Pancreas (tissue), 10 donors: ENCODE results near the gene ARHGEF40. TPM values are rescaled to one million over a fixed set of nuclear protein-coding genes. Genes with fewer than 3 reads are reported as not detected.

Experiments used
- ATAC-seq, 4 donors: fragments of 200-7000 bp; cut with Tn5 transposase; one replicate each; pipeline versions ENCODE4 v1.8.0 to v1.9.1; 2020; ENCODE audit warnings: mild to moderate bottlenecking in 4 of 4, moderate library complexity in 4 of 4
- DNase-seq, 6 donors: peaks; one replicate each; pipeline ENCODE4 v3.0.0-alpha.2; 2020
- FAIRE-seq: peaks from 2 replicates; lab custom pipeline; 2012; peaks lifted over from hg19 to GRCh38; lab: Jason Lieb, UNC
- H3K27ac ChIP-seq, 4 donors: fragments of 200-600 bp; sonication (generic); 1 replicate in 3 of 4; 2 replicates in 1 of 4; pipeline versions ENCODE4 v1.5.0 to v1.8.0; 2020
- H3K27me3 ChIP-seq, 4 donors: fragments of 200-600 bp; one replicate each; pipeline ENCODE4 v1.8.0; 2021
- H3K36me3 ChIP-seq, 3 donors: fragments of 200-600 bp; sonication (generic) in 1 of 3; one replicate each; pipeline versions ENCODE4 v1.5.0 to v1.8.0; 2020 to 2021
- H3K4me1 ChIP-seq, 3 donors: fragments of 200-600 bp; one replicate each; pipeline ENCODE4 v1.8.0; 2021
- H3K4me3 ChIP-seq, 4 donors: fragments of 200-600 bp; sonication (generic) in 2 of 4; one replicate each; pipeline versions ENCODE4 v1.5.0 to v1.8.0; 2020 to 2021
- H3K9me3 ChIP-seq, 4 donors: fragments of 200-600 bp; one replicate each; pipeline ENCODE4 v1.8.0; 2021
- WGBS, 2 donors: extraction: QIAGEN DNeasy Blood & Tissue Kit; methylation state at CpG; one replicate each; pipeline ENCODE4 v1.1.7; 2013; 5-methylcytosine and 5-hydroxymethylcytosine counted together
- intact Hi-C, 3 donors: fragments of 100-400 bp; cut with DNase I; formaldehyde crosslinking; loops; one replicate each; pipeline versions ENCODE4 v1.11.1 to v1.14.2; 2022
- polyA plus RNA-seq, 2 donors: library from polyadenylated mRNA; stranded (reverse); fragments of 200-250 nt; gene quantifications; one replicate each; pipeline ENCODE4 v1.2.3, GENCODE V29; 2013
- total RNA-seq, 6 donors: library from RNA; stranded (reverse); fragmentation: NEBNext Ultra II Directional in 4 of 6; extraction: Animal tissue kit (Norgen Biotek cat#: 25700) in 4 of 6; gene quantifications; one replicate each; pipeline versions ENCODE4 v1.2.1 to v1.2.4, GENCODE V29; 2021 to 2023
- TF ChIP-seq, protein P1 (sequence below), 4 donors: fragments of 200-600 bp; sonication (generic) in 3 of 4; IDR thresholded peaks; one replicate each; pipeline versions ENCODE4 v1.5.0 to v1.8.0; 2021; ENCODE audit warnings: antibody characterized with exemption in 4 of 4
- donor health status: healthy with polysubstance abuse.
- donor health status: DM: no; HTN: no; CAD: no; lungs with moderate emphysema.
- donor health status: DM: no; HTN: no; CAD: no.
- donor health status: control.
- donor health status: control.
- donor health status: Bipolar disorder and iron deficiency.
- donor health status: DM: yes; HTN: yes; CAD: no.
- donor health status: DM: no; HTN: no; CAD: no.
- donor health status: DM: no; HTN: no; CAD: no.
- donor health status: DM: yes; HTN: yes; CAD: no.

The ARHGEF40 gene
- total and polyA plus RNA-seq, 8 donors, result 24.5 to 77.0 (median 43.8) TPM

DNA sequence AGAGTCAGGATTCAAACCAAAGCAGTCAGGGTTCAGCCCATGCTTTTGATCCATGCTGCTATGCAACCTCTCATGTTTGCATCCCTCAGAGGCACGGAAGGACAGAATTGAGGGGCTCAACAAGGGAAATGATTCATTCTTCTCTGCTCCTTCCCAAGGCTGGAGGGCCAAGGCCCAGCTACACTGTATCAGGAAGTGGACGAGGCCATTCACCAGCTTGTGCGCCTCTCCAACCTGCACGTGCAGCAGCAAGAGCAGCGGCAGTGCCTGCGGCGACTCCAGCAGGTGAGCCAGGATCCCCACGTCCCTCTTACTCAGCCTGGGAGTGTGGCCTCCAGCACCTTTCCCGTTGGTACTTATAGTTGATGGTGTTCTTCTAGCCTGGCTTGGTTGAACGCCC lies 8.6 kb downstream of the ARHGEF40 start:
- intact Hi-C loops, result no loop called here
- Histone ChIP-seq H3K27ac (no peak overlapping the region), H3K4me3 (no peak overlapping the region), H3K9me3 (no peaks in the 10 kb centered on the region), H3K27me3 (no peaks in the 10 kb centered on the region), H3K36me3 (peaks cover 0 to 66% (median 11%) of the 10 kb centered on the region in 3 donors), H3K4me1 (no peaks in the 10 kb centered on the region)
- FAIRE-seq (no peak), ATAC-seq (no peak), DNase-seq (no peak)
- TF ChIP-seq, protein P1, sequence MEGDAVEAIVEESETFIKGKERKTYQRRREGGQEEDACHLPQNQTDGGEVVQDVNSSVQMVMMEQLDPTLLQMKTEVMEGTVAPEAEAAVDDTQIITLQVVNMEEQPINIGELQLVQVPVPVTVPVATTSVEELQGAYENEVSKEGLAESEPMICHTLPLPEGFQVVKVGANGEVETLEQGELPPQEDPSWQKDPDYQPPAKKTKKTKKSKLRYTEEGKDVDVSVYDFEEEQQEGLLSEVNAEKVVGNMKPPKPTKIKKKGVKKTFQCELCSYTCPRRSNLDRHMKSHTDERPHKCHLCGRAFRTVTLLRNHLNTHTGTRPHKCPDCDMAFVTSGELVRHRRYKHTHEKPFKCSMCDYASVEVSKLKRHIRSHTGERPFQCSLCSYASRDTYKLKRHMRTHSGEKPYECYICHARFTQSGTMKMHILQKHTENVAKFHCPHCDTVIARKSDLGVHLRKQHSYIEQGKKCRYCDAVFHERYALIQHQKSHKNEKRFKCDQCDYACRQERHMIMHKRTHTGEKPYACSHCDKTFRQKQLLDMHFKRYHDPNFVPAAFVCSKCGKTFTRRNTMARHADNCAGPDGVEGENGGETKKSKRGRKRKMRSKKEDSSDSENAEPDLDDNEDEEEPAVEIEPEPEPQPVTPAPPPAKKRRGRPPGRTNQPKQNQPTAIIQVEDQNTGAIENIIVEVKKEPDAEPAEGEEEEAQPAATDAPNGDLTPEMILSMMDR (IDR thresholded peaks at IDR 0.05), result no peak
- 85 to 86% methylated on average over 10 of the region's 10 CpGs for WGBS, 2 donors

DNA sequence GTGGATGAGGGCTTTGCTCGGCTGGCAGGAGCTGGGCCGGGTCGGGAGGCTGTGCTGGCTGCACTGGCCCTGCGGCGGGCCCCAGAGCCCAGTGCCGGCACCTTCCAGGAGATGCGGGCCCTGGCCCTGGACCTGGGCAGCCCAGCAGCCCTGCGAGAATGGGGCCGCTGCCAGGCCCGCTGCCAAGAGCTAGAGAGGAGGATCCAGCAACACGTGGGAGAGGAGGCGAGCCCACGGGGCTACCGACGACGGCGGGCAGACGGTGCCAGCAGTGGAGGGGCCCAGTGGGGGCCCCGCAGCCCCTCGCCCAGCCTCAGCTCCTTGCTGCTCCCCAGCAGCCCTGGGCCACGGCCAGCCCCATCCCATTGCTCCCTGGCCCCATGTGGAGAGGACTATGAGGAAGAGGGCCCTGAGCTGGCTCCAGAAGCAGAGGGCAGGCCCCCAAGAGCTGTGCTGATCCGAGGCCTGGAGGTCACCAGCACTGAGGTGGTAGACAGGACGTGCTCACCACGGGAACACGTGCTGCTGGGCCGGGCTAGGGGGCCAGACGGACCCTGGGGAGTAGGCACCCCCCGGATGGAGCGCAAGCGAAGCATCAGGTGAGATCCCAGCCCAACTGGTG lies 11.5 kb downstream of the ARHGEF40 start:
- H3K27me3 ChIP-seq, result no peaks in the 10 kb centered on the region
- intact Hi-C loops, result no loop called here
- H3K27ac ChIP-seq, result no peak overlapping the region
- TF ChIP-seq, protein P1 (IDR thresholded peaks at IDR 0.05), result no peak
- peak in 1 of 6 donors; percentile 71 for DNase-seq
- no peak for FAIRE-seq
- H3K4me3 ChIP-seq, result no peak overlapping the region
- no peaks in the 10 kb centered on the region for H3K4me1 ChIP-seq
- H3K36me3 ChIP-seq, result peaks cover 0 to 70% (median 0%) of the 10 kb centered on the region in 3 donors
- H3K9me3 ChIP-seq, result no peaks in the 10 kb centered on the region
- ATAC-seq, result no peak
- 88 to 90% methylated on average over 29 to 30 of the region's 30 CpGs for WGBS, 2 donors

DNA sequence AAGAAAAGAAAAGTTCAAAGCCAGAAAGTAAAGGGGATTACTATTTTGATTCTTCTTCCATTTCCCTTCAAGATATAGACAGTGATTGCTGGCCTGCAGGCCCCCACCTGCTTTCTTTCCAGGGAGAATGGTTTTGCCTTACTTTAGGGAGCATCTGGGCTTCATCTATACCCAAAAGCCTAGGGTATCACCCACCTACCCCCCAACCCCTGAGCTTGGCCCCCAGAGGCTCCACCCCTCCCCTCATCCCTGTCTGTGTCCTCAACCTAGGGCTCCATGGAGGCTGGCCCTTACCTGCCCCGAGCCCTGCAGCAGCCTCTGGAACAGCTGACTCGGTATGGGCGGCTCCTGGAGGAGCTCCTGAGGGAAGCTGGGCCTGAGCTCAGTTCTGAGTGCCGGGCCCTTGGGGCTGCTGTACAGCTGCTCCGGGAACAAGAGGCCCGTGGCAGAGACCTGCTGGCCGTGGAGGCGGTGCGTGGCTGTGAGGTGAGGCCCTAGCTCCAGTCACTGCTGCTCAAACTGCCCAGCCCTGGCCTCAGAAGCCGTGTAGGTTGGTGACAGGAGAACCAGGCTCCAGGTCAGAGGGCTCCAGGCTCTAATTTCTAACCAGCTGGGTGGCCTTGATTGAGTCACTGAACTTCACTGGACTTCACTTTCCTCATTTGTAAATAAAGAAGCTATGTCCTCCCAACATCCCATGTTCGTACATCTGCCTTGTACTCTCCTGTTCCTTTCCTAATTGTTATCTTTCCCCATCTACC lies 13.6 kb downstream of the ARHGEF40 start:
- peaks cover 0 to 53% (median 0%) of the 10 kb centered on the region in 3 donors for H3K36me3 ChIP-seq
- intact Hi-C loops, result no loop called here
- FAIRE-seq, result no peak

DNA sequence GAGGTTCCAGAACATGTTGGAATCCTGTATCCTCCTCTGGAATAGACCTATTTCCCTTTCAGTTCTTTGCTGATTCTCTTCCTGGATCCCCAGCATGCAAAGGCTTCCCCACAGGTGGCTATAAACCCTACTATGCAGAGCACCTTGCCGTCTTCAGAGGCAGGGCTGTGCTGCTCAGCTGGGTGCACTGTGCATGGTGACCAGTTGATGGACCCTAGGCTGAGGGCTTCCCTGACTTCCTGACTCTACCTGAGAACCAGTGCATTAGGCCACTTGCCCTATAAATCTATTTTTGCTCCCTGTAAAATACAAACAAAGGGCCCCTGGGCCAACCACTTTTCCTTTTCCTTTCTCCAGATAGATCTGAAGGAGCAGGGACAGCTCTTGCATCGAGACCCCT lies 14.3 kb downstream of the ARHGEF40 start:
- ATAC-seq (no peak), DNase-seq (no peak), FAIRE-seq (no peak)
- Histone ChIP-seq H3K27me3 (no peaks in the 10 kb centered on the region), H3K27ac (no peak overlapping the region), H3K36me3 (peaks cover 0 to 46% (median 0%) of the 10 kb centered on the region in 3 donors), H3K4me3 (no peak overlapping the region), H3K9me3 (no peaks in the 10 kb centered on the region), H3K4me1 (no peaks in the 10 kb centered on the region)
- WGBS, 2 donors, result 82 to 84% methylated on average over 2 of the region's 2 CpGs
- TF ChIP-seq, protein P1 (IDR thresholded peaks at IDR 0.05), result no peak
- intact Hi-C loops, result no loop called here

More for the DNA sequence above, 13.6 kb downstream of the ARHGEF40 start:
- no peak overlapping the region for H3K27ac ChIP-seq
- H3K4me1 ChIP-seq, result no peaks in the 10 kb centered on the region
- no peaks in the 10 kb centered on the region for H3K27me3 ChIP-seq
- DNase-seq, result peak in 1 of 6 donors; percentile 59
- no peak overlapping the region for H3K4me3 ChIP-seq
- 83 to 89% methylated on average over 11 of the region's 11 CpGs for WGBS, 2 donors
- ATAC-seq, result no peak
- no peaks in the 10 kb centered on the region for H3K9me3 ChIP-seq
- TF ChIP-seq, protein P1 (IDR thresholded peaks at IDR 0.05), result no peak
